Caco-2 (cell line): Measurements from ENCODE around the gene GPSM1. TPM values are rescaled to one million over a fixed set of nuclear protein-coding genes. Genes with fewer than 3 reads are reported as not detected.

Experiments used
- BruUV-seq: library from RNA; stranded (reverse); fragments of 400-500 nt; replicated peaks from 2 replicates; lab custom pipeline; 2021; lab: Mats Ljungman, UMichigan
- CTCF ChIA-PET: fragments of 300-600 bp; sonication (Branson Sonifier 250); formaldehyde crosslinking; loops from one replicate; lab custom pipeline; 2022; ENCODE audit warnings: antibody characterized with exemption; lab: Charles Lee
- POLR2A ChIA-PET: fragments of 300-600 bp; sonication (Branson Sonifier 250); formaldehyde crosslinking; loops from one replicate; lab custom pipeline; 2022; ENCODE audit warnings: antibody characterized with exemption; lab: Charles Lee
- DNase-seq, 2 experiments: peaks; one replicate each; pipeline versions ENCODE4 v3.0.0 to v3.0.0-alpha.2; 2020 to 2022
- H3K27me3 ChIP-seq: replicated peaks from 2 replicates; pipeline ENCODE4 v1.6.0; 2011; ENCODE audit warnings: low read length; ENCODE audit not compliant: control insufficient read depth, insufficient read depth
- H3K36me3 ChIP-seq: 2 replicates; pipeline ENCODE4 v1.5.1; 2011; ENCODE audit warnings: low read length; ENCODE audit not compliant: control insufficient read depth, insufficient read depth
- H3K4me1 ChIP-seq: fragments of 250-450 bp; sonication (Bioruptor Pico); 2 replicates; pipeline ENCODE4 v1.5.1; 2020; ENCODE audit warnings: mild to moderate bottlenecking
- H3K4me3 ChIP-seq: 2 replicates; pipeline ENCODE4 v1.5.1; 2011; ENCODE audit warnings: low read depth, mild to moderate bottlenecking, control low read depth, low read length
- H3K9me3 ChIP-seq: fragments of 250-450 bp; sonication (Bioruptor Pico); 2 replicates; pipeline ENCODE4 v1.5.1; 2020; ENCODE audit warnings: mild to moderate bottlenecking, moderate library complexity
- H3K27ac Mint-ChIP-seq: one replicate; pipeline ENCODE4 v1.8.0; 2022; ENCODE audit warnings: mixed read lengths; ENCODE audit not compliant: unreplicated experiment
- H3K27me3 Mint-ChIP-seq: one replicate; pipeline ENCODE4 v1.8.0; 2022; ENCODE audit warnings: mixed read lengths; ENCODE audit not compliant: insufficient read depth, unreplicated experiment
- H3K36me3 Mint-ChIP-seq: one replicate; pipeline ENCODE4 v1.8.0; 2022; ENCODE audit warnings: mild to moderate bottlenecking, mixed read lengths; ENCODE audit not compliant: insufficient read depth, unreplicated experiment
- H3K4me1 Mint-ChIP-seq: one replicate; pipeline ENCODE4 v1.8.0; 2022; ENCODE audit warnings: low read depth, mixed read lengths; ENCODE audit not compliant: unreplicated experiment
- H3K4me3 Mint-ChIP-seq: one replicate; pipeline ENCODE4 v1.8.0; 2022; ENCODE audit warnings: mild to moderate bottlenecking, moderate library complexity, mixed read lengths; ENCODE audit not compliant: unreplicated experiment
- H3K9me3 Mint-ChIP-seq: one replicate; pipeline ENCODE4 v1.8.0; 2022; ENCODE audit warnings: mixed read lengths; ENCODE audit not compliant: unreplicated experiment
- CTCF ChIP-seq, 2 experiments: fragments of 200-600 bp in 1 of 2; IDR thresholded peaks; 1 replicate in 1 of 2; 2 replicates in 1 of 2; pipeline versions ENCODE4 v1.5.1 to v1.8.0; 2011 to 2022; ENCODE audit warnings: antibody characterized with exemption in 1 of 2, control low read depth in 1 of 2, inconsistent platforms in 1 of 2, low read depth in 1 of 2, low read length in 1 of 2, mild to moderate bottlenecking in 1 of 2, moderate library complexity in 1 of 2; ENCODE audit not compliant: insufficient read depth in 1 of 2, severe bottlenecking in 1 of 2, unreplicated experiment in 1 of 2
- intact Hi-C: fragments of 100-400 bp; cut with micrococcal nuclease; formaldehyde crosslinking; loops from one replicate; pipeline ENCODE4 v1.10.0; 2022; ENCODE audit not compliant: unreplicated experiment
- total RNA-seq: library from RNA; stranded (reverse); gene quantifications from 2 replicates; pipeline ENCODE4 v1.2.3, GENCODE V29; 2022

The GPSM1 gene
- total RNA-seq, 1 experiment from 2014 or later = 25.7 TPM

- DNase-seq = no peak
- TF ChIP-seq CTCF (IDR thresholded peaks at IDR 0.05; ENCODE audit: insufficient read depth in 1 of 2, low read depth in 1 of 2, low read length in 1 of 2, severe bottlenecking in 1 of 2, unreplicated experiment in 1 of 2) = no peak
- BruUV-seq = no TSS peak
- no peaks in the 10 kb centered on the region for H3K27me3 ChIP-seq
- Mint-ChIP-seq H3K4me3 (no peak overlapping the region), H3K9me3 (no peaks in the 10 kb centered on the region), H3K27ac (no peak overlapping the region), H3K4me1 (no peaks in the 10 kb centered on the region), H3K27me3 (no peaks in the 10 kb centered on the region), H3K36me3 (no peaks in the 10 kb centered on the region)
- H3K4me1 ChIP-seq = no peaks in the 10 kb centered on the region
- POLR2A ChIA-PET = no interaction called here
- peaks cover 8% of the 10 kb centered on the region; the same call in 1 of the 2 replicates for H3K9me3 ChIP-seq
- CTCF ChIA-PET = no interaction called here
- H3K4me3 ChIP-seq = no peak overlapping the region
- H3K36me3 ChIP-seq = no peaks in the 10 kb centered on the region
- intact Hi-C loops = no loop called here
Observed at GRCh38 chr9:136308006-136308701, 19.2 kb upstream of the GPSM1 start.

- CTCF ChIA-PET = no interaction called here
Observed at GRCh38 chr9:136308702-136309053, 18.7 kb upstream of the GPSM1 start.

GRCh38 chr9:136309101-136309801, 18.1 kb upstream of the GPSM1 start:
- intact Hi-C loops = no loop called here
- Mint-ChIP-seq H3K9me3 (peaks cover 2% of the 10 kb centered on the region), H3K4me1 (no peaks in the 10 kb centered on the region), H3K27me3 (no peaks in the 10 kb centered on the region), H3K4me3 (no peak overlapping the region), H3K36me3 (no peaks in the 10 kb centered on the region), H3K27ac (no peak overlapping the region)
- TF ChIP-seq CTCF (IDR thresholded peaks at IDR 0.05; ENCODE audit: insufficient read depth in 1 of 2, low read depth in 1 of 2, low read length in 1 of 2, severe bottlenecking in 1 of 2, unreplicated experiment in 1 of 2) = no peak
- H3K4me1 ChIP-seq = no peaks in the 10 kb centered on the region
- no peak for DNase-seq
- no peaks in the 10 kb centered on the region for H3K27me3 ChIP-seq
- peaks cover 8% of the 10 kb centered on the region; the same call in 1 of the 2 replicates for H3K9me3 ChIP-seq
- ChIA-PET CTCF (no interaction called here), POLR2A (no interaction called here)
- H3K4me3 ChIP-seq = no peak overlapping the region
- no TSS peak for BruUV-seq
- H3K36me3 ChIP-seq = no peaks in the 10 kb centered on the region

More at GRCh38 chr9:136308702-136309053, 18.7 kb upstream of the GPSM1 start:
- H3K27ac Mint-ChIP-seq = no peak overlapping the region
- no peak for DNase-seq
- no peak overlapping the region for H3K4me3 ChIP-seq
- no peak for TF ChIP-seq CTCF (IDR thresholded peaks at IDR 0.05; ENCODE audit: insufficient read depth in 1 of 2, low read depth in 1 of 2, low read length in 1 of 2, severe bottlenecking in 1 of 2, unreplicated experiment in 1 of 2)
- intact Hi-C loops = no loop called here
- H3K36me3 Mint-ChIP-seq = no peaks in the 10 kb centered on the region
- no peaks in the 10 kb centered on the region for H3K9me3 Mint-ChIP-seq
- no TSS peak for BruUV-seq
- H3K4me3 Mint-ChIP-seq = no peak overlapping the region
- H3K4me1 Mint-ChIP-seq = no peaks in the 10 kb centered on the region
- H3K27me3 ChIP-seq = no peaks in the 10 kb centered on the region
- POLR2A ChIA-PET = no interaction called here
- H3K9me3 ChIP-seq = peaks cover 8% of the 10 kb centered on the region; the same call in 1 of the 2 replicates
- H3K27me3 Mint-ChIP-seq = no peaks in the 10 kb centered on the region
- no peaks in the 10 kb centered on the region for H3K36me3 ChIP-seq
- no peaks in the 10 kb centered on the region for H3K4me1 ChIP-seq
